GM12891 (cell line): Measurements from ENCODE around the gene KCNQ1OT1.

ENCODE experiments used
- POLR2AphosphoS5 ChIP-seq: IDR thresholded peaks from 2 replicates; pipeline ENCODE4 v1.6.1; 2011; ENCODE audit warnings: low read depth, low read length, control low read depth
- SPI1 ChIP-seq: IDR thresholded peaks from 2 replicates; pipeline ENCODE4 v1.6.1; 2011; ENCODE audit warnings: low read depth, low read length, control low read depth

- TF ChIP-seq POLR2AphosphoS5 (no peak), SPI1 (no peak)
Observed at GRCh38 chr11:2567026-2567671, 132.6 kb downstream of the KCNQ1OT1 start.
